MCF 10A (cell line): Measurements from ENCODE around the gene SMS. TPM values are rescaled to one million over a fixed set of nuclear protein-coding genes. Genes with fewer than 3 reads are reported as not detected.
A peak's percentile ranks its signal among the peaks of the same experiment; 100 is the strongest.

Experiments
- BruUV-seq: library from RNA; stranded (reverse); fragments of 400-500 nt; replicated peaks from 2 replicates; lab custom pipeline; 2021; lab: Mats Ljungman, UMichigan
- CTCF ChIA-PET: fragments of 300-600 bp; sonication (Branson Sonifier 250); formaldehyde crosslinking; extraction: SDS; loops from one replicate; lab custom pipeline; 2021; ENCODE audit warnings: antibody characterized with exemption, inconsistent platforms; lab: Yijun Ruan, JAX
- POLR2A ChIA-PET: fragments of 300-600, 350-650 bp; sonication (Branson Sonifier 250); formaldehyde crosslinking; extraction: SDS; loops from one replicate; lab custom pipeline; 2020; ENCODE audit warnings: antibody characterized with exemption, inconsistent platforms; lab: Yijun Ruan, JAX
- DNase-seq: peaks from one replicate; pipeline ENCODE4 v3.0.0-alpha.2; 2018; ENCODE audit not compliant: unreplicated experiment
- H3K27ac Mint-ChIP-seq: one replicate; pipeline ENCODE4 v1.8.0; 2022; ENCODE audit warnings: mild to moderate bottlenecking, low read depth, mixed read lengths; ENCODE audit not compliant: unreplicated experiment
- H3K27me3 Mint-ChIP-seq: one replicate; pipeline ENCODE4 v1.8.0; 2022; ENCODE audit warnings: mixed read lengths; ENCODE audit not compliant: insufficient read depth, unreplicated experiment
- H3K36me3 Mint-ChIP-seq: one replicate; pipeline ENCODE4 v1.8.0; 2022; ENCODE audit warnings: mild to moderate bottlenecking, moderate library complexity, mixed read lengths; ENCODE audit not compliant: insufficient read depth, unreplicated experiment
- H3K4me1 Mint-ChIP-seq: one replicate; pipeline ENCODE4 v1.8.0; 2022; ENCODE audit warnings: mixed read lengths; ENCODE audit not compliant: insufficient read depth, unreplicated experiment
- H3K4me3 Mint-ChIP-seq: one replicate; pipeline ENCODE4 v1.8.0; 2022; ENCODE audit warnings: mild to moderate bottlenecking, moderate library complexity, mixed read lengths; ENCODE audit not compliant: unreplicated experiment
- H3K9me3 Mint-ChIP-seq: one replicate; pipeline ENCODE4 v1.8.0; 2022; ENCODE audit warnings: mixed read lengths; ENCODE audit not compliant: unreplicated experiment
- intact Hi-C: fragments of 100-400 bp; cut with micrococcal nuclease; formaldehyde crosslinking; loops from 2 replicates; pipeline ENCODE4 v1.14.1; 2022
- total RNA-seq: library from RNA; stranded (reverse); gene quantifications from 2 replicates; pipeline ENCODE4 v1.2.3, GENCODE V29; 2022
- TF ChIP-seq, protein P1 (sequence below): fragments of 200-600 bp; IDR thresholded peaks from one replicate; pipeline ENCODE4 v1.8.0; 2022; ENCODE audit warnings: antibody characterized with exemption, mild to moderate bottlenecking; ENCODE audit not compliant: unreplicated experiment

Gene SMS
- total RNA-seq, 1 experiment from 2014 or later = 160 TPM

DNA sequence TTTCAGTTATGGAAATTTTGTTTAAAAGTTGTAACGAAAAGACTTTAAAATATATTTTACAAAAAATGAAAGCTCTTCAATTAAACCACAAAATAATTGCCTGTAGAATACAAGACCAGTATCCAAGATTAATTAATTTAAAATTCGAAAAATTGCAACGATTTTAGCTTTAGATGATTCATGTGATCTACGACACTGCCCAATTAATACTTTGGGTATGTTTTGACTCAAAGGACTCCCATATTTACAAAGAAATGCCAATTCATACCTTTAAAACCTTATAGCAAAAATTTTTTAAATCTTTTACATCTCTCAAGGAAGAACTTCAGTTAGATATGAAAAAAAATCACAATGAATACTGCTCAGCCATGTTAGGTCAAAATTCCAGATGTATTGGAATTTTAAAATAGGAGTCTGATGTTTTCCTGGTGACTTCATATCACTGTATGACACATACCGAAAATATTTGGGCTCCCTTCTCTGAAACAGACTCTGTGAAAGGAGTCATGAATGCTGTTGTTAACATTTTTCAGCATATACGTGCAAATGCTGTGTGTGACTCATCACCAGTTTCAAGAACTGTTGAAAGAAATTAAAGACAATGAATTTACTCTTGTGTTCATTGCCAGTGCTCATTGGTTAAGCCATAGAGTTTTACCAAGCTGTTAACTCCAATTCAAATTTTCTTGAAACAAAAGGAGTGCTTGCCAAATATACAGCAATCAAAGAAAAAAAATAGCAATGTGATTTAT is 13.8 kb upstream of the SMS start:
- Mint-ChIP-seq H3K4me3 (peak overlapping the region; percentile 52), H3K9me3 (no peaks in the 10 kb centered on the region)
- POLR2A ChIA-PET = interaction anchor here (0.6 to 2.4 kb wide), 6 partner anchors 15 to 1975 kb away, joined by 3 to 29 read pairs (median 8); partner anchors contain the start of genes MBTPS2 and SMS

GRCh38 chrX:21929209-21929608 is 11.3 kb upstream of the SMS start:
- intact Hi-C loops = no loop called here
- Mint-ChIP-seq H3K36me3 (peaks cover 6% of the 10 kb centered on the region), H3K27me3 (no peaks in the 10 kb centered on the region), H3K27ac (no peak overlapping the region), H3K4me1 (peaks cover 28% of the 10 kb centered on the region), H3K4me3 (no peak overlapping the region), H3K9me3 (no peaks in the 10 kb centered on the region)
- TF ChIP-seq, protein P1, sequence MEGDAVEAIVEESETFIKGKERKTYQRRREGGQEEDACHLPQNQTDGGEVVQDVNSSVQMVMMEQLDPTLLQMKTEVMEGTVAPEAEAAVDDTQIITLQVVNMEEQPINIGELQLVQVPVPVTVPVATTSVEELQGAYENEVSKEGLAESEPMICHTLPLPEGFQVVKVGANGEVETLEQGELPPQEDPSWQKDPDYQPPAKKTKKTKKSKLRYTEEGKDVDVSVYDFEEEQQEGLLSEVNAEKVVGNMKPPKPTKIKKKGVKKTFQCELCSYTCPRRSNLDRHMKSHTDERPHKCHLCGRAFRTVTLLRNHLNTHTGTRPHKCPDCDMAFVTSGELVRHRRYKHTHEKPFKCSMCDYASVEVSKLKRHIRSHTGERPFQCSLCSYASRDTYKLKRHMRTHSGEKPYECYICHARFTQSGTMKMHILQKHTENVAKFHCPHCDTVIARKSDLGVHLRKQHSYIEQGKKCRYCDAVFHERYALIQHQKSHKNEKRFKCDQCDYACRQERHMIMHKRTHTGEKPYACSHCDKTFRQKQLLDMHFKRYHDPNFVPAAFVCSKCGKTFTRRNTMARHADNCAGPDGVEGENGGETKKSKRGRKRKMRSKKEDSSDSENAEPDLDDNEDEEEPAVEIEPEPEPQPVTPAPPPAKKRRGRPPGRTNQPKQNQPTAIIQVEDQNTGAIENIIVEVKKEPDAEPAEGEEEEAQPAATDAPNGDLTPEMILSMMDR = no peak
- ChIA-PET CTCF (no interaction called here), POLR2A (no interaction called here)
- no TSS peak for BruUV-seq
- no peak for DNase-seq

More for the DNA sequence above, 13.8 kb upstream of the SMS start:
- CTCF ChIA-PET = interaction anchor here (0.8 to 1.3 kb wide), 2 partner anchors 20 to 161 kb away, joined by 3 to 4 read pairs; no protein-coding TSS in a partner anchor
- DNase-seq = peak; percentile 94
- Mint-ChIP-seq H3K27ac (peak overlapping the region; percentile 78), H3K36me3 (no peaks in the 10 kb centered on the region), H3K27me3 (peaks cover 16% of the 10 kb centered on the region), H3K4me1 (peaks cover 12% of the 10 kb centered on the region)
- intact Hi-C loops = loop anchor here (1.0 kb wide), 1 partner anchor 17 kb away; no protein-coding TSS in a partner anchor
- TF ChIP-seq, protein P1 = no peak
- no TSS peak for BruUV-seq

- intact Hi-C loops = no loop called here
- TF ChIP-seq, protein P1 = no peak
- no peak overlapping the region for H3K27ac Mint-ChIP-seq
- BruUV-seq = no TSS peak
- no peaks in the 10 kb centered on the region for H3K9me3 Mint-ChIP-seq
- H3K4me3 Mint-ChIP-seq = no peak overlapping the region
- no peak for DNase-seq
- peaks cover 26% of the 10 kb centered on the region for H3K4me1 Mint-ChIP-seq
- POLR2A ChIA-PET = no interaction called here
- peaks cover 6% of the 10 kb centered on the region for H3K36me3 Mint-ChIP-seq
- CTCF ChIA-PET = interaction anchor here (1.1 kb wide), 1 partner anchor 16 kb away, joined by 3 read pairs; no protein-coding TSS in a partner anchor
- no peaks in the 10 kb centered on the region for H3K27me3 Mint-ChIP-seq
Measured at GRCh38 chrX:21930986-21931385, 9.5 kb upstream of the SMS start.

GRCh38 chrX:21932292-21933002 is 8.1 kb upstream of the SMS start:
- peaks cover 10% of the 10 kb centered on the region for H3K36me3 Mint-ChIP-seq
- no peaks in the 10 kb centered on the region for H3K27me3 Mint-ChIP-seq
- POLR2A ChIA-PET = interaction anchor here (0.7 to 1.2 kb wide), 3 partner anchors 9 to 134 kb away, joined by 3 to 4 read pairs (median 3); no protein-coding TSS in a partner anchor
- H3K9me3 Mint-ChIP-seq = no peaks in the 10 kb centered on the region
- DNase-seq = peak; percentile 91
- peak overlapping the region; percentile 17 for H3K4me3 Mint-ChIP-seq
- CTCF ChIA-PET = interaction anchor here (0.8 to 2.1 kb wide), 4 partner anchors 10 to 51 kb away, joined by 3 to 12 read pairs (median 4); no protein-coding TSS in a partner anchor
- TF ChIP-seq, protein P1 = no peak
- TSS peak; percentile 90 for BruUV-seq
- H3K4me1 Mint-ChIP-seq = peaks cover 16% of the 10 kb centered on the region
- H3K27ac Mint-ChIP-seq = peak overlapping the region; percentile 87
- intact Hi-C loops = no loop called here
